GM18505 (cell line): ENCODE data around the gene NPEPL1.
"Not testable (repeated sequence)": the region's sequence is repeated elsewhere in the genome, so short reads cannot be mapped to it uniquely, and the experiment has no call there.

Experiments
- ATAC-seq: cut with Tn5 transposase; IDR thresholded peaks from one replicate; pipeline ENCODE4 v1.9.1; 2021; ENCODE audit not compliant: unreplicated experiment
- POLR2A ChIP-seq: IDR thresholded peaks from 4 replicates; pipeline ENCODE4 v1.6.1; 2011; ENCODE audit warnings: borderline replicate concordance; ENCODE audit not compliant: insufficient read depth, insufficient read length; ENCODE audit errors: extremely low read depth

The NPEPL1 gene

GRCh38 chr20:58720890-58721289, 28.3 kb downstream of the NPEPL1 start:
- ATAC-seq = no peak
- TF ChIP-seq POLR2A = no peak

DNA sequence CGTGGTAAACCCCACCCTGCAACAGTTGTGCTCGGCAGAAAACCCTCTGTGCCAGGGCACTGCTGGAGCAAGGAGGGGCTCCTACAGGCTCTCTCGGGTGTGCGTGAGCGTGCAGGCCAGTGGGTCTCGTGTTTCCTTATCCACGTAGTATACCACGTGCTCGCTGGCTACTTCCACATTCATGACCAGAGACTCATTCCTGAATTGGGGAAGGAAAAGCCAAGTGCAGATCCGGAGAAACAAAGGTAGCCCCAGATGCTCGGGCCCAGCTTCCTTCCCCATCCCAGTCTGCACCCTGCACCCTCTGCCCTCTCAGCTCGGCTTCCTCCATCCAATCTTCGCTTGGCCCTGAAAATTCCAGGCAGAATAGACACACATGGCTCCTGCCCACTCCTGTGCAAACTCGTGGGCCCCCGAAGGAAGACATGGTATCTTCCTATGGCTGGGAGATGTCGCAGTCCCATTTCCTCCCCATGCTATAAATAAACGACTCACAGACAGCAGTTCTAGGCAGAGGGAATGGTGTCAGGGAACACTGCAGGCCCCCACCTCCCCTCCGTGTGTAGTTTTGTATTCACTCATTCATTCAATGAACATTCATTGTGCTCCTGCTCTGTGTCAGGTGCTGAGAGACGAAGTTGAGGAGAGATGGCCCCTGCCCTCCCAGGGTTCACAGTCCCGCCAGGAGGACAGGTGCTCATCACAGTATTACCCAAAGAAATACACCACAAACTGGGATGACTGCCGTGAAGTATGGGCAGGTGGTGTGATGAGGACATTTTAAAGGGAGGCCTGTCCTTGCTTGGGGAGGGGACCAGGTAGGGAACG, 29.6 kb downstream of the NPEPL1 start:
- ATAC-seq = no peak
- TF ChIP-seq POLR2A = no peak

DNA sequence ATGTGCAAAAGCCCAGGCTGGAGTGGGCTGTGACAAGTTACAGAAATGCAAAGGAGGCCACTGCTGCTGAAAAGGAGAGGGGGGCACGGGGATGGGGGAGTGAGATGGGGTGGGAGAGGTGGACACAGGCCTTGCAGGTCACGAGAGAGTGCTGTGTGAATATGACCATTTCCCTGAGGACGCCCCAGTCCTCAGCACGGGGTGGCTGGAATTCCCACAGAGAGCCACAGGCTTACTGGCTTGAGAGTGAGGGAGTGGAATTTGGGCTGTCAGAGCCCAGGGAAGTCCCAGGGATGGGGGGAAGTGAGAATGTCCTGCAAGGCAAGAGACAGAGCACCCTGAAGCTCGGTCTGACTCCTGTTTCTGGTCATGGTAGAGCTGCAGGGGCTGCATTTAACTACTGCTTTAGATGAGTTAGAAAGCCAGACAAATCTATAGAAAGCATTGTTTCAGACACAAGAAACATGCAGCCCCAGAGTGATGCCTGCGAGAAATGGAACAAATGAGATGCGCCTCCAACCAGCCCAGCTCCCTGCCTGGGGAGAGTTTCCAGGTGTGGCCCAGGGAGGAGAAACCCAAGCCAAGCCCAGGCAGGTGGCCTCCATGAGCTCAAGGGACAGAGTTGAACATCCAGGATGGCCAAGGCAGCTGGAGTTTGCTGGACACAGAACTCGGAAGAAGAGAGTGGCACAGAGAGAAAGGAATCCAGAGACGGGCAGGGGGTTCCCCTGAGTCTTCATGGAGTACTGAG, 30.5 kb downstream of the NPEPL1 start:
- no peak for ATAC-seq
- TF ChIP-seq POLR2A = no peak

DNA sequence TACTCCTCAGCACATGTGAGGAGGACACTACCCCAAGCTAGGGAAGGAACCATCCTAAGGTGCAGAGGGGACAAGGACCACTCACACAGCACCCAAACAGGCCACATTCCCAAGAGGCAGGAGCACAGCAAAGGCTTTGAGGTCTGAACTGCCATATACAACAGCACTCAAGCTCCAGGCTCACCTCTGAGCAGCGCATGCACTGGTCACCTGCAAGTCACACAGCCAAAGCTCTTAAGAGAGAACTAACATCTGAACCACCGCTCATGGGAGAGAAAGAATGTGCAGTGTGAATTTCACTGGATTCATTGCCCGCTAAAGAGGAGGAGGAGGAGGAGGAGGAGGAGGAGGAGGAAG, 31.0 kb downstream of the NPEPL1 start:
- ATAC-seq = no peak
- no peak for TF ChIP-seq POLR2A

- not testable (repeated sequence) for ATAC-seq
These were observed 33.6 kb downstream of the NPEPL1 start for GRCh38 chr20:58726156-58726555.

- no peak for TF ChIP-seq POLR2A
- no peak for ATAC-seq
These were observed 38.6 kb downstream of the NPEPL1 start for GRCh38 chr20:58731192-58731591.

DNA sequence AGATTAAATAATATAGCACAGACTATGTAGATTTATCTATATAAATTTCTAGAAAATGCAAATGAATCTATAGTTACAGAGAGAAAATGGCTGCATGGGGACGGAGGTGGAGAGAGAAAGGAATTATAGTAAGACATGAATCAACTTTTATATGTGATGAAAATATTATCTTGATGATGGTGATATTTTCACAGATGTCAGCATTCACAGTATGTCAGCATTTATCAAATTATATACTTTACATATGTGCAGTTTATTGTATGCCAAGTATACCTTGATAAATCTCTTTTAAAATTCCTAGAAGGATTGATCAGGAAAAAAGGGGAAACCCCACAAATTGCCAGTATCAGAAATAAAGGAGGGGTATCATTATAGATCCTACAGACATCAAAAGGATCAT, 44.6 kb downstream of the NPEPL1 start:
- ATAC-seq = no peak
- no peak for TF ChIP-seq POLR2A

GRCh38 chr20:58740356-58741308, 48.0 kb downstream of the NPEPL1 start:
- no peak for ATAC-seq
- TF ChIP-seq POLR2A = no peak

DNA sequence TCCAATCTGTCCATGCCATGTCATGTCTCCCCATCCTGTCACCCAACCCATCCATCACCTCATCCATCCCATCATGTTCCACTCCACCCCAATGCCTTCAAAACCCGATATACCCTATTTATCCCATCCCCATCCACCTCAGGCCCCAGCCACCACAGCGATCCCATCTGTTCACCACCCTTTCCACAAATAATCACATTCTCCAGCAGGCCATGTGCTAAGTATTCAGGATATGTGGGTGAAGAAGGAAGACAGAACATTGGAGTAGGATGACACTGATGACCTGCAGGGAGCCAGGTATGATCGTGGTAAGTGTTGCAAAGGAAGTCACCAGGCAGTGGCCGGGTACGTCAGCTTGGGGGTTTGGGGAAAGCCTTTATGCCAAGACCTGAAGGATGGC, 48.8 kb downstream of the NPEPL1 start:
- no peak for TF ChIP-seq POLR2A
- no peak for ATAC-seq

- no peak for ATAC-seq
- no peak for TF ChIP-seq POLR2A
These were observed 50.3 kb downstream of the NPEPL1 start for GRCh38 chr20:58742668-58743566.

GRCh38 chr20:58743929-58744534, 51.4 kb downstream of the NPEPL1 start:
- no peak for TF ChIP-seq POLR2A
- ATAC-seq = no peak

- ATAC-seq = no peak
- TF ChIP-seq POLR2A = no peak
These were observed 52.2 kb downstream of the NPEPL1 start for GRCh38 chr20:58744836-58745235.

DNA sequence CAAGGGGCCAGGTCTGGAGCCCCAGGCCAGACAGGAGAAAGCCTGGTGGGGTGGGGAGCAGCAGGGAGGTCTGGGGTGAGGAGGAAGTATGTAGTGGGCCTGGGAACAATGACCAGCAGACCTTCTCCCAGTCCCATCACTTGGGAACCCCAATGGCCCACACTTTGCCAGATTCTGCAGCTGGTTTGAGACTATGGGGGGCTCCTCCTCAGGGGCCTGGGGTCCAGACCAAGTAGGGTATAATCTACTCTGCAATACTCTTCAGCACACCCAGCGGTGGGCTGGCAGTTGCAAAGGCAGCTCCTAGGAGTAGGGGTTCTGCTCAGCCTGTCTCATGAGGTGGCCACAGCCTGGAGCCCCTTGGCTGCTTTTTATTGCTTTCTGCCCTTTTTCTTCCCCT, 52.8 kb downstream of the NPEPL1 start:
- no peak for TF ChIP-seq POLR2A
- ATAC-seq = no peak

DNA sequence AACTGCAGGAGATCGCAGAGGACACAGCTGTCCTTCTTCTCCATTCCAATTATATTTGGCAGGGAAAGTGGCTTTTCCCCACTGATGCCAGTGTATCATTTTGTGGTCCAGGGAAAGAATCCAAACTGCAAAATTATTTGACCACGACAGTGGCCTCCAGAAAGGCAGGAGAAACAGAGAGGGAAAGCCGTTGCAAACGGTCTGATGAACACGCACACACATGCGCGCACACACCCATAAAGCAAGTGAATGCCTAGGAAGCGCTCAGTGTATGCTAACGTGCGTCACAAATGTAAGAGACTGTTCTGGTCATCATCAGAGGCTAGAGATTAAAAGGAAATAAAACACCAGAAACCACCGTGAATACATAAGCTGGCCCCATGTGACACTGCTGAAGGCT, 54.0 kb downstream of the NPEPL1 start:
- ATAC-seq = no peak
- TF ChIP-seq POLR2A = no peak
